ENCODE results near the gene EPX.

The EPX gene

GRCh38 chr17:58174871-58175270, 17.7 kb upstream of the EPX start:
- no peak overlapping the region for H3K27ac ChIP-seq
- no peak for TF ChIP-seq ZFX (IDR thresholded peaks at IDR 0.05)
- no peak for TF ChIP-seq CTCF (conservative IDR thresholded peaks at IDR 0.05)

GRCh38 chr17:58176200-58176599, 16.3 kb upstream of the EPX start:
- H3K27ac ChIP-seq, result no peak overlapping the region
- TF ChIP-seq CTCF (conservative IDR thresholded peaks at IDR 0.05) (no peak), ZFX (IDR thresholded peaks at IDR 0.05) (no peak)

- TF ChIP-seq CTCF (conservative IDR thresholded peaks at IDR 0.05), result no peak
- no peak for TF ChIP-seq ZFX (IDR thresholded peaks at IDR 0.05)
- H3K27ac ChIP-seq, result no peak overlapping the region
Observed at GRCh38 chr17:58181796-58182195, 10.7 kb upstream of the EPX start.

DNA sequence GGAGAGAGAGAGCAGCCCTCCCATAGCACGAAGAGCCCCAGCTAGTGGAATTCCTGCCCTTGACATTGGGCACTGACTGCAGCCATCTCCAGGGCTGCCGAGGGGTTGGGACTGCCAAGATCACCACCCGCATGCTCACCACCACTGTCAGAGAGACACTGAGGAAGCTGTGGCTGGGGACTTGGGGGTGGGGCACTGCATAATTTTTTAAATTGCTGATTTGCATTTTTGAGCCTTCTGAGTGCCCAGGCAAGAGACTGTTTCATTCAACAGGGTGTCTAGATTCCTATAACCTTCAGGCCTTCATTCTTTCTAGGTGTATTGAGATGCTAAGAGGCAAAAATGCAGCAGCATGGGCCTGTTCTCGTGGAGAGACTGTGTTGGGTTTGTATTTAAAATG, 9.0 kb upstream of the EPX start:
- no peak overlapping the region for H3K27ac ChIP-seq
- TF ChIP-seq ZFX (IDR thresholded peaks at IDR 0.05) (no peak), CTCF (conservative IDR thresholded peaks at IDR 0.05) (no peak)

GRCh38 chr17:58184308-58184985, 8.1 kb upstream of the EPX start:
- TF ChIP-seq CTCF (conservative IDR thresholded peaks at IDR 0.05), result no peak
- no peak for TF ChIP-seq ZFX (IDR thresholded peaks at IDR 0.05)
- no peak overlapping the region for H3K27ac ChIP-seq

- H3K27ac ChIP-seq, result no peak overlapping the region
- TF ChIP-seq ZFX (IDR thresholded peaks at IDR 0.05) (no peak), CTCF (conservative IDR thresholded peaks at IDR 0.05) (no peak)
Observed at GRCh38 chr17:58184986-58185761, 7.4 kb upstream of the EPX start.

- H3K27ac ChIP-seq, result no peak overlapping the region
- no peak for TF ChIP-seq ZFX (IDR thresholded peaks at IDR 0.05)
- no peak for TF ChIP-seq CTCF (conservative IDR thresholded peaks at IDR 0.05)
Observed at GRCh38 chr17:58186591-58186990, 5.9 kb upstream of the EPX start.

Measured in C4-2B (cell line).